BE2C (cell line): Measurements from ENCODE around the gene KLF15.

ENCODE experiments used
- DNase-seq: peaks from one replicate; pipeline ENCODE4 v3.0.0-alpha.2; 2020
- H3K27me3 ChIP-seq: fragments of 250-450 bp; sonication (Bioruptor Pico); 2 replicates; pipeline ENCODE4 v1.5.1; 2020; ENCODE audit warnings: mild to moderate bottlenecking
- H3K36me3 ChIP-seq: fragments of 250-450 bp; sonication (Bioruptor Pico); 2 replicates; pipeline ENCODE4 v1.5.1; 2020; ENCODE audit warnings: mild to moderate bottlenecking
- H3K4me1 ChIP-seq: fragments of 250-450 bp; sonication (Bioruptor Pico); 2 replicates; pipeline ENCODE4 v1.5.1; 2020
- H3K4me3 ChIP-seq: 2 replicates; pipeline ENCODE4 v1.5.1; 2011; ENCODE audit warnings: low read depth, low read length
- H3K9me3 ChIP-seq: fragments of 250-450 bp; sonication (Bioruptor Pico); 2 replicates; pipeline ENCODE4 v1.5.1; 2020
- CTCF ChIP-seq: IDR thresholded peaks from 2 replicates; pipeline ENCODE4 v1.5.1; 2012; ENCODE audit warnings: mild to moderate bottlenecking, low read depth, low read length

Gene KLF15

GRCh38 chr3:126390751-126391150, 33.5 kb upstream of the KLF15 start:
- H3K4me3 ChIP-seq, result no peak overlapping the region
- DNase-seq, result no peak
- no peaks in the 10 kb centered on the region for H3K27me3 ChIP-seq
- TF ChIP-seq CTCF, result no peak
- no peaks in the 10 kb centered on the region for H3K9me3 ChIP-seq
- H3K36me3 ChIP-seq, result no peaks in the 10 kb centered on the region
- H3K4me1 ChIP-seq, result no peaks in the 10 kb centered on the region

GRCh38 chr3:126390201-126390600, 33.0 kb upstream of the KLF15 start:
- no peak for TF ChIP-seq CTCF
- no peaks in the 10 kb centered on the region for H3K36me3 ChIP-seq
- no peak for DNase-seq

GRCh38 chr3:126389794-126390146, 32.6 kb upstream of the KLF15 start:
- Histone ChIP-seq H3K36me3 (no peaks in the 10 kb centered on the region), H3K27me3 (no peaks in the 10 kb centered on the region), H3K9me3 (no peaks in the 10 kb centered on the region), H3K4me3 (peak overlapping the region; percentile 40), H3K4me1 (no peaks in the 10 kb centered on the region)
- TF ChIP-seq CTCF, result no peak
- no peak for DNase-seq

More at GRCh38 chr3:126390201-126390600, 33.0 kb upstream of the KLF15 start:
- Histone ChIP-seq H3K27me3 (no peaks in the 10 kb centered on the region), H3K4me1 (no peaks in the 10 kb centered on the region), H3K9me3 (no peaks in the 10 kb centered on the region), H3K4me3 (no peak overlapping the region)

- no peaks in the 10 kb centered on the region for H3K36me3 ChIP-seq
- H3K9me3 ChIP-seq, result no peaks in the 10 kb centered on the region
- DNase-seq, result peak; percentile 86
- no peaks in the 10 kb centered on the region for H3K27me3 ChIP-seq
- H3K4me1 ChIP-seq, result no peaks in the 10 kb centered on the region
- TF ChIP-seq CTCF, result peak; percentile 90
- peak overlapping the region; percentile 40 for H3K4me3 ChIP-seq
Observed at GRCh38 chr3:126389112-126389793, 32.0 kb upstream of the KLF15 start.

GRCh38 chr3:126381966-126382365, 24.8 kb upstream of the KLF15 start:
- no peaks in the 10 kb centered on the region for H3K27me3 ChIP-seq
- no peaks in the 10 kb centered on the region for H3K4me1 ChIP-seq
- DNase-seq, result no peak
- no peak for TF ChIP-seq CTCF
- H3K36me3 ChIP-seq, result no peaks in the 10 kb centered on the region
- no peaks in the 10 kb centered on the region for H3K9me3 ChIP-seq
- H3K4me3 ChIP-seq, result no peak overlapping the region

- no peak overlapping the region for H3K4me3 ChIP-seq
- no peaks in the 10 kb centered on the region for H3K9me3 ChIP-seq
- no peaks in the 10 kb centered on the region for H3K4me1 ChIP-seq
- H3K27me3 ChIP-seq, result no peaks in the 10 kb centered on the region
- DNase-seq, result no peak
- TF ChIP-seq CTCF, result no peak
- no peaks in the 10 kb centered on the region for H3K36me3 ChIP-seq
Observed at GRCh38 chr3:126380011-126380768, 23.0 kb upstream of the KLF15 start.
